ENCODE measurements around the gene TOLLIP. TPM values are rescaled to one million over a fixed set of nuclear protein-coding genes. Genes with fewer than 3 reads are reported as not detected.

TOLLIP gene
- total RNA-seq, 1 experiment from 2014 or later = 29.5 TPM

GRCh38 chr11:1336836-1337646, 27.6 kb upstream of the TOLLIP start:
- POLR2A ChIA-PET (ENCODE audit: unreplicated experiment) = no interaction called here
- no peak overlapping the region for H3K4me2 ChIP-seq
- no peaks in the 10 kb centered on the region for H3K9me2 ChIP-seq (ENCODE audit: insufficient read depth)
- H3F3A ChIP-seq (ENCODE audit: insufficient read depth, low read depth) = peaks cover 22% of the 10 kb centered on the region; the same call in 1 of the 2 replicates
- no peaks in the 10 kb centered on the region for H3K36me3 ChIP-seq (ENCODE audit: low read depth)
- BruUV-seq (replicated peaks) = no TSS peak
- intact Hi-C loops (cut with micrococcal nuclease; ENCODE audit: unreplicated experiment) = loop anchor here (5.0 kb wide), 1 partner anchor 50 kb away; the partner anchor contains the start of gene BRSK2
- H2AFZ ChIP-seq = no peak overlapping the region
- CTCF ChIA-PET = no interaction called here
- H3K79me2 ChIP-seq (ENCODE audit: low read depth) = no peaks in the 10 kb centered on the region
- H3K4me1 ChIP-seq (replicated peaks; ENCODE audit: insufficient read depth) = peaks cover 9% of the 10 kb centered on the region
- no peak for TF ChIP-seq EZH2 (IDR thresholded peaks at IDR 0.05; ENCODE audit: low read depth)
- H3K4me3 ChIP-seq = no peak overlapping the region
- H3K27ac ChIP-seq = no peak overlapping the region
- DNase-seq = no peak
- no peaks in the 10 kb centered on the region for H3K9me3 ChIP-seq (ENCODE audit: insufficient read depth, low read depth)
- no peaks in the 10 kb centered on the region for H4K20me1 ChIP-seq (ENCODE audit: insufficient read depth)
- H3K27me3 ChIP-seq (ENCODE audit: insufficient read depth, low read depth) = no peaks in the 10 kb centered on the region

- CTCF ChIA-PET = no interaction called here
- TF ChIP-seq CTCF (conservative IDR thresholded peaks at IDR 0.05) = no peak
- no peak for TF ChIP-seq EZH2 (IDR thresholded peaks at IDR 0.05; ENCODE audit: low read depth)
Measured at GRCh38 chr11:1335811-1336761, 26.7 kb upstream of the TOLLIP start.

GRCh38 chr11:1335264-1335810, 25.9 kb upstream of the TOLLIP start:
- H3F3A ChIP-seq (ENCODE audit: insufficient read depth, low read depth) = peaks cover 22% of the 10 kb centered on the region; the same call in 1 of the 2 replicates
- CTCF ChIA-PET = no interaction called here
- H3K36me3 ChIP-seq (ENCODE audit: low read depth) = no peaks in the 10 kb centered on the region
- H2AFZ ChIP-seq = peak overlapping the region; percentile 55; the same call in 1 of the 2 replicates
- H3K4me2 ChIP-seq = peak overlapping the region; percentile 81
- no peak for TF ChIP-seq EZH2 (IDR thresholded peaks at IDR 0.05; ENCODE audit: low read depth)
- TF ChIP-seq CTCF (conservative IDR thresholded peaks at IDR 0.05) = no peak
- no peaks in the 10 kb centered on the region for H3K27me3 ChIP-seq (ENCODE audit: insufficient read depth, low read depth)
- no peak for DNase-seq
- H3K79me2 ChIP-seq (ENCODE audit: low read depth) = no peaks in the 10 kb centered on the region
- H3K9me3 ChIP-seq (ENCODE audit: insufficient read depth, low read depth) = no peaks in the 10 kb centered on the region
- no peaks in the 10 kb centered on the region for H3K9me2 ChIP-seq (ENCODE audit: insufficient read depth)
- H3K4me1 ChIP-seq (replicated peaks; ENCODE audit: insufficient read depth) = peaks cover 9% of the 10 kb centered on the region
- TSS peak; percentile 86 for BruUV-seq (replicated peaks)
- POLR2A ChIA-PET (ENCODE audit: unreplicated experiment) = interaction anchor here (0.7 kb wide), 1 partner anchor 176 kb away, joined by 3 read pairs; no protein-coding TSS in a partner anchor
- no peaks in the 10 kb centered on the region for H4K20me1 ChIP-seq (ENCODE audit: insufficient read depth)
- peak overlapping the region; percentile 55; the same call in 1 of the 2 replicates for H3K4me3 ChIP-seq
- H3K27ac ChIP-seq = peak overlapping the region; percentile 36; the same call in 1 of the 2 replicates
- intact Hi-C loops (cut with micrococcal nuclease; ENCODE audit: unreplicated experiment) = loop anchor here (5.0 kb wide), 1 partner anchor 52 kb away; the partner anchor contains the start of gene BRSK2

More at GRCh38 chr11:1335811-1336761, 26.7 kb upstream of the TOLLIP start:
- Histone ChIP-seq H3K4me2 (peak overlapping the region; percentile 81), H3K27ac (no peak overlapping the region; the same call in 1 of the 2 replicates), H3K79me2 (ENCODE audit: low read depth) (no peaks in the 10 kb centered on the region), H2AFZ (peak overlapping the region; percentile 55; the same call in 1 of the 2 replicates), H3F3A (ENCODE audit: insufficient read depth, low read depth) (peaks cover 22% of the 10 kb centered on the region; the same call in 1 of the 2 replicates), H3K9me3 (ENCODE audit: insufficient read depth, low read depth) (no peaks in the 10 kb centered on the region), H3K9me2 (ENCODE audit: insufficient read depth) (no peaks in the 10 kb centered on the region), H3K36me3 (ENCODE audit: low read depth) (no peaks in the 10 kb centered on the region), H4K20me1 (ENCODE audit: insufficient read depth) (no peaks in the 10 kb centered on the region), H3K27me3 (ENCODE audit: insufficient read depth, low read depth) (no peaks in the 10 kb centered on the region), H3K4me1 (replicated peaks; ENCODE audit: insufficient read depth) (peaks cover 9% of the 10 kb centered on the region), H3K4me3 (peak overlapping the region; percentile 55; the same call in 1 of the 2 replicates)
- no TSS peak for BruUV-seq (replicated peaks)
- DNase-seq = peak; percentile 44 to 72
- intact Hi-C loops (cut with micrococcal nuclease; ENCODE audit: unreplicated experiment) = loop anchor here (5.0 kb wide), 1 partner anchor 51 kb away; the partner anchor contains the start of gene BRSK2
- POLR2A ChIA-PET (ENCODE audit: unreplicated experiment) = interaction anchor here (0.7 kb wide), 1 partner anchor 177 kb away, joined by 3 read pairs; no protein-coding TSS in a partner anchor
